Rectal smooth muscle tissue (tissue), 1 donor: ENCODE data around the gene AGAP1.

Source experiments
- H3K27ac ChIP-seq: one replicate; pipeline ENCODE4 v1.7.0; 2013; ENCODE audit warnings: low read depth, low read length, inconsistent platforms
- H3K27me3 ChIP-seq: one replicate; pipeline ENCODE4 v1.7.0; 2013; ENCODE audit warnings: low read length; ENCODE audit not compliant: control insufficient read depth, insufficient read depth
- H3K36me3 ChIP-seq: one replicate; pipeline ENCODE4 v1.7.0; 2013; ENCODE audit warnings: low read length; ENCODE audit not compliant: control insufficient read depth, insufficient read depth
- H3K4me1 ChIP-seq: one replicate; pipeline ENCODE4 v1.7.0; 2013; ENCODE audit warnings: low read length; ENCODE audit not compliant: control insufficient read depth, insufficient read depth
- H3K4me3 ChIP-seq: one replicate; pipeline ENCODE4 v1.7.0; 2013; ENCODE audit warnings: low read length
- H3K9ac ChIP-seq: one replicate; pipeline ENCODE4 v1.7.0; 2013; ENCODE audit warnings: low read length

AGAP1 gene

GRCh38 chr2:235702186-235702585 lies 208.3 kb downstream of the AGAP1 start:
- Histone ChIP-seq H3K9ac (no peak overlapping the region), H3K36me3 (no peaks in the 10 kb centered on the region), H3K4me1 (peaks cover 3% of the 10 kb centered on the region), H3K27ac (peak overlapping the region; percentile 16), H3K27me3 (no peaks in the 10 kb centered on the region), H3K4me3 (no peak overlapping the region)

GRCh38 chr2:235703711-235704295 lies 210.0 kb downstream of the AGAP1 start:
- Histone ChIP-seq H3K4me1 (peaks cover 3% of the 10 kb centered on the region), H3K36me3 (no peaks in the 10 kb centered on the region), H3K27ac (no peak overlapping the region), H3K4me3 (no peak overlapping the region), H3K9ac (no peak overlapping the region), H3K27me3 (no peaks in the 10 kb centered on the region)

- Histone ChIP-seq H3K27me3 (no peaks in the 10 kb centered on the region), H3K27ac (no peak overlapping the region), H3K4me3 (no peak overlapping the region)
These were observed 211.5 kb downstream of the AGAP1 start for GRCh38 chr2:235705296-235705695.

GRCh38 chr2:235706506-235706905 lies 212.7 kb downstream of the AGAP1 start:
- Histone ChIP-seq H3K4me3 (no peak overlapping the region), H3K4me1 (peaks cover 3% of the 10 kb centered on the region), H3K36me3 (no peaks in the 10 kb centered on the region), H3K9ac (no peak overlapping the region), H3K27me3 (no peaks in the 10 kb centered on the region), H3K27ac (no peak overlapping the region)

More at GRCh38 chr2:235705296-235705695, 211.5 kb downstream of the AGAP1 start:
- H3K36me3 ChIP-seq: no peaks in the 10 kb centered on the region
- H3K4me1 ChIP-seq: peaks cover 3% of the 10 kb centered on the region
- H3K9ac ChIP-seq: no peak overlapping the region

GRCh38 chr2:235707411-235708096 lies 213.7 kb downstream of the AGAP1 start:
- Histone ChIP-seq H3K27me3 (no peaks in the 10 kb centered on the region), H3K9ac (no peak overlapping the region), H3K27ac (no peak overlapping the region), H3K36me3 (no peaks in the 10 kb centered on the region), H3K4me3 (no peak overlapping the region), H3K4me1 (peaks cover 3% of the 10 kb centered on the region)

- no peak overlapping the region for H3K9ac ChIP-seq
- H3K27ac ChIP-seq: no peak overlapping the region
These were observed 215.4 kb downstream of the AGAP1 start for GRCh38 chr2:235709124-235709813.

GRCh38 chr2:235709969-235710879 lies 216.4 kb downstream of the AGAP1 start:
- H3K4me1 ChIP-seq: no peaks in the 10 kb centered on the region
- no peak overlapping the region for H3K4me3 ChIP-seq
- no peaks in the 10 kb centered on the region for H3K27me3 ChIP-seq
- H3K9ac ChIP-seq: no peak overlapping the region
- no peaks in the 10 kb centered on the region for H3K36me3 ChIP-seq
- H3K27ac ChIP-seq: no peak overlapping the region

More at GRCh38 chr2:235709124-235709813, 215.4 kb downstream of the AGAP1 start:
- Histone ChIP-seq H3K36me3 (no peaks in the 10 kb centered on the region), H3K4me3 (no peak overlapping the region), H3K27me3 (no peaks in the 10 kb centered on the region), H3K4me1 (no peaks in the 10 kb centered on the region)

GRCh38 chr2:235710933-235711332 lies 217.1 kb downstream of the AGAP1 start:
- no peak overlapping the region for H3K27ac ChIP-seq
- H3K4me3 ChIP-seq: no peak overlapping the region
- no peak overlapping the region for H3K9ac ChIP-seq
- H3K36me3 ChIP-seq: no peaks in the 10 kb centered on the region
- H3K4me1 ChIP-seq: no peaks in the 10 kb centered on the region
- no peaks in the 10 kb centered on the region for H3K27me3 ChIP-seq

- Histone ChIP-seq H3K27me3 (no peaks in the 10 kb centered on the region), H3K4me1 (no peaks in the 10 kb centered on the region), H3K36me3 (no peaks in the 10 kb centered on the region), H3K27ac (no peak overlapping the region), H3K9ac (no peak overlapping the region), H3K4me3 (no peak overlapping the region)
These were observed 217.7 kb downstream of the AGAP1 start for GRCh38 chr2:235711527-235711926.

- H3K9ac ChIP-seq: no peak overlapping the region
- no peak overlapping the region for H3K4me3 ChIP-seq
- H3K36me3 ChIP-seq: no peaks in the 10 kb centered on the region
- no peak overlapping the region for H3K27ac ChIP-seq
- H3K27me3 ChIP-seq: no peaks in the 10 kb centered on the region
- H3K4me1 ChIP-seq: peaks cover 3% of the 10 kb centered on the region
These were observed 218.3 kb downstream of the AGAP1 start for GRCh38 chr2:235712176-235712575.

- Histone ChIP-seq H3K36me3 (no peaks in the 10 kb centered on the region), H3K9ac (no peak overlapping the region), H3K4me3 (no peak overlapping the region), H3K27ac (no peak overlapping the region), H3K4me1 (peaks cover 6% of the 10 kb centered on the region), H3K27me3 (no peaks in the 10 kb centered on the region)
These were observed 219.3 kb downstream of the AGAP1 start for GRCh38 chr2:235713189-235713588.

GRCh38 chr2:235715601-235716000 lies 221.8 kb downstream of the AGAP1 start:
- Histone ChIP-seq H3K4me3 (no peak overlapping the region), H3K36me3 (peaks cover 3% of the 10 kb centered on the region), H3K27ac (no peak overlapping the region), H3K9ac (no peak overlapping the region), H3K4me1 (peaks cover 6% of the 10 kb centered on the region), H3K27me3 (no peaks in the 10 kb centered on the region)
